Upper lobe of right lung (tissue), 1 donor: Measurements from ENCODE around the gene ARL5C. TPM values are rescaled to one million over a fixed set of nuclear protein-coding genes. Genes with fewer than 3 reads are reported as not detected.

Source experiments
- ATAC-seq: fragments of 200-7000 bp; cut with Tn5 transposase; one replicate; pipeline ENCODE4 v1.9.1; 2020; ENCODE audit warnings: mild to moderate bottlenecking, moderate library complexity
- DNase-seq: peaks from one replicate; pipeline ENCODE4 v3.0.0-alpha.2; 2020
- H3K27ac ChIP-seq: fragments of 200-600 bp; one replicate; pipeline ENCODE4 v1.8.0; 2022
- H3K27me3 ChIP-seq: fragments of 200-600 bp; one replicate; pipeline ENCODE4 v1.8.0; 2022; ENCODE audit warnings: mild to moderate bottlenecking
- H3K36me3 ChIP-seq: fragments of 200-600 bp; one replicate; pipeline ENCODE4 v1.8.0; 2022
- H3K4me1 ChIP-seq: fragments of 200-600 bp; one replicate; pipeline ENCODE4 v1.8.0; 2022
- H3K4me3 ChIP-seq: fragments of 200-600 bp; one replicate; pipeline ENCODE4 v1.8.0; 2022; ENCODE audit warnings: mild to moderate bottlenecking
- H3K9me3 ChIP-seq: fragments of 200-600 bp; one replicate; pipeline ENCODE4 v1.8.0; 2022
- CTCF ChIP-seq: fragments of 200-600 bp; IDR thresholded peaks from one replicate; pipeline ENCODE4 v1.8.0; 2022; ENCODE audit warnings: antibody characterized with exemption
- intact Hi-C: fragments of 100-400 bp; cut with DNase I; formaldehyde crosslinking; loops from one replicate; pipeline ENCODE4 v1.11.0; 2022
- total RNA-seq: library from RNA; stranded (reverse); fragmentation: NEBNext Ultra II Directional; extraction: Animal tissue kit (Norgen Biotek cat#: 25700); gene quantifications from one replicate; pipeline ENCODE4 v1.2.1, GENCODE V29; 2021
- donor health status: DM: no; HTN: yes; CAD: no; lungs with severe emphysema.

ARL5C gene
- total RNA-seq, 1 donor from 2014 or later = not detected

GRCh38 chr17:39115135-39115534, 50.8 kb downstream of the ARL5C start:
- ATAC-seq = no peak
- Histone ChIP-seq H3K4me1 (no peaks in the 10 kb centered on the region), H3K27me3 (no peaks in the 10 kb centered on the region), H3K9me3 (no peaks in the 10 kb centered on the region), H3K36me3 (no peaks in the 10 kb centered on the region), H3K27ac (no peak overlapping the region), H3K4me3 (no peak overlapping the region)
- intact Hi-C loops = no loop called here
- no peak for DNase-seq
- no peak for TF ChIP-seq CTCF

DNA sequence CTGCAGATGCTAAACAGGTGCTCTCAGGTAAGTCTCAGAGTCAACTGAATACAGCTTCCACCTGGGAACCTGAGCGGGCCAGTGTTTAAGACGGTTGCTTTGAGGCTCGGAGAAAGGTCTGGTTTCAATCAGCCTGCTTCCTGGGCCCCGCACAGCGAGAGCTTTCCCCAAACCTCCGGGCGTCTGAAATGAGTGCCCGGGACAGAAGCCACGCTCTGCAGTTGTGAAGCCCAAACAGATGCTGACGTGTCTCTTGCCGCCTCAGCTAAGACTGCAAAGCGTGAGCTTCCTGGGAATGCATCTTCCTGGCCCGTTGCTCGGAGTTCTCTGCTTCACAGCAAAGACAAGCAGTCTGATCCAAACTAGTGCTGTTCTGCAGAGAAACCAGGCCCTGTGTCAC, 51.2 kb downstream of the ARL5C start:
- no peak for ATAC-seq
- H3K27ac ChIP-seq = no peak overlapping the region

GRCh38 chr17:39113871-39114270, 52.1 kb downstream of the ARL5C start:
- Histone ChIP-seq H3K4me3 (no peak overlapping the region), H3K4me1 (no peaks in the 10 kb centered on the region), H3K27ac (no peak overlapping the region), H3K36me3 (no peaks in the 10 kb centered on the region), H3K9me3 (no peaks in the 10 kb centered on the region), H3K27me3 (no peaks in the 10 kb centered on the region)
- TF ChIP-seq CTCF = no peak
- ATAC-seq (no peak), DNase-seq (no peak)
- intact Hi-C loops = no loop called here

More for the DNA sequence above, 51.2 kb downstream of the ARL5C start:
- DNase-seq = no peak
- TF ChIP-seq CTCF = no peak
- Histone ChIP-seq H3K36me3 (no peaks in the 10 kb centered on the region), H3K27me3 (no peaks in the 10 kb centered on the region), H3K4me1 (no peaks in the 10 kb centered on the region), H3K4me3 (no peak overlapping the region), H3K9me3 (no peaks in the 10 kb centered on the region)
- intact Hi-C loops = no loop called here

GRCh38 chr17:39110435-39111136, 55.4 kb downstream of the ARL5C start:
- peak; percentile 34 for ATAC-seq
- no peaks in the 10 kb centered on the region for H3K36me3 ChIP-seq
- no peak for DNase-seq
- no peak overlapping the region for H3K27ac ChIP-seq
- no peaks in the 10 kb centered on the region for H3K9me3 ChIP-seq
- no peaks in the 10 kb centered on the region for H3K27me3 ChIP-seq
- H3K4me3 ChIP-seq = no peak overlapping the region
- intact Hi-C loops = no loop called here
- no peaks in the 10 kb centered on the region for H3K4me1 ChIP-seq
- TF ChIP-seq CTCF = no peak

GRCh38 chr17:39108461-39109375, 57.2 kb downstream of the ARL5C start:
- Histone ChIP-seq H3K27me3 (no peaks in the 10 kb centered on the region), H3K27ac (no peak overlapping the region), H3K9me3 (no peaks in the 10 kb centered on the region), H3K4me1 (no peaks in the 10 kb centered on the region), H3K4me3 (no peak overlapping the region), H3K36me3 (no peaks in the 10 kb centered on the region)
- TF ChIP-seq CTCF = no peak
- intact Hi-C loops = no loop called here
- no peak for DNase-seq
- no peak for ATAC-seq
